ENCODE data around the gene PCDHGB3. TPM values are rescaled to one million over a fixed set of nuclear protein-coding genes. Genes with fewer than 3 reads are reported as not detected.

PCDHGB3 gene
- total RNA-seq: 3.1 and 4.0 TPM in 2 replicates

GRCh38 chr5:141369994-141370848 is at the start of gene PCDHGB3:
Gene PCDHGB3, plus strand, starts transcription at chr5:141370242. Its CDS starts 153 bp downstream, at chr5:141370395.

GRCh38 chr5:141330299-141331080 is 39.6 kb upstream of the PCDHGB3 start, which contains the start of gene PCDHGA1:
Gene PCDHGA1, plus strand, starts transcription at chr5:141330514.

GRCh38 chr5:141338538-141339306 is 31.3 kb upstream of the PCDHGB3 start, which contains the start of gene PCDHGA2:
Gene PCDHGA2, plus strand, starts transcription at chr5:141338760.

GRCh38 chr5:141343242-141343952 is 26.6 kb upstream of the PCDHGB3 start, which contains the start of gene PCDHGA3:
Gene PCDHGA3, plus strand, starts transcription at chr5:141343829. Its CDS starts 205 bp downstream, at chr5:141344034.

GRCh38 chr5:141349917-141350619 is 20.0 kb upstream of the PCDHGB3 start, which contains the start of gene PCDHGB1:
Gene PCDHGB1, plus strand, starts transcription at chr5:141350099. Its CDS starts 162 bp downstream, at chr5:141350261.

GRCh38 chr5:141354900-141355469 is 15.1 kb upstream of the PCDHGB3 start, which contains the start of gene PCDHGA4:
Gene PCDHGA4, plus strand, starts transcription at chr5:141355021. Its CDS starts 87 bp downstream, at chr5:141355108.

GRCh38 chr5:141359790-141360426 is 10.1 kb upstream of the PCDHGB3 start, which contains the start of gene PCDHGB2:
Gene PCDHGB2, plus strand, starts transcription at chr5:141359994. Its CDS starts 142 bp downstream, at chr5:141360136.

GRCh38 chr5:141363952-141364660 is 5.9 kb upstream of the PCDHGB3 start, which contains the start of gene PCDHGA5:
Gene PCDHGA5, plus strand, starts transcription at chr5:141364162. Its CDS starts 169 bp downstream, at chr5:141364331.

GRCh38 chr5:141373673-141374317 is 3.8 kb downstream of the PCDHGB3 start, which contains the start of gene PCDHGA6:
Gene PCDHGA6, plus strand, starts transcription at chr5:141373891. Its CDS starts 193 bp downstream, at chr5:141374084.

GRCh38 chr5:141382469-141383294 is 12.6 kb downstream of the PCDHGB3 start, which contains the start of gene PCDHGA7:
Gene PCDHGA7, plus strand, starts transcription at chr5:141382742. Its CDS starts 158 bp downstream, at chr5:141382900.

GRCh38 chr5:141387557-141388311 is 17.7 kb downstream of the PCDHGB3 start, which contains the start of gene PCDHGB4:
Gene PCDHGB4, plus strand, starts transcription at chr5:141387698. Its CDS starts 187 bp downstream, at chr5:141387885.

GRCh38 chr5:141392429-141393198 is 22.6 kb downstream of the PCDHGB3 start, which contains the start of gene PCDHGA8:
Gene PCDHGA8, plus strand, starts transcription at chr5:141392633. Its CDS starts 181 bp downstream, at chr5:141392814.

GRCh38 chr5:141397756-141398551 is 27.9 kb downstream of the PCDHGB3 start, which contains the start of gene PCDHGB5:
Gene PCDHGB5, plus strand, starts transcription at chr5:141397947. Its CDS starts 181 bp downstream, at chr5:141398128.

GRCh38 chr5:141402553-141403243 is 32.7 kb downstream of the PCDHGB3 start, which contains the start of gene PCDHGA9:
Gene PCDHGA9, plus strand, starts transcription at chr5:141402778. Its CDS starts 175 bp downstream, at chr5:141402953.

